K562 (cell line): ENCODE measurements around the gene RRAS. TPM values are rescaled to one million over a fixed set of nuclear protein-coding genes. Genes with fewer than 3 reads are reported as not detected.

ENCODE experiments used
- CAMTA2 ChIP-seq: fragments of 250-450 bp; sonication (Bioruptor Pico); conservative IDR thresholded peaks from 2 replicates; pipeline ENCODE4 v1.5.1; 2022
- HDAC1 ChIP-seq, 2 experiments: fragments of 450-650 bp; IDR thresholded peaks; 2 replicates each; pipeline ENCODE4 v1.6.1; 2016 to 2017; ENCODE audit warnings: inconsistent platforms in 1 of 2, mild to moderate bottlenecking in 1 of 2, moderate library complexity in 1 of 2
- LARP7 ChIP-seq: fragments of 450-650 bp; IDR thresholded peaks from 2 replicates; pipeline ENCODE4 v1.6.1; 2016
- MBD1 ChIP-seq: fragments of 250-450 bp; sonication (Bioruptor Pico); IDR thresholded peaks from 2 replicates; pipeline ENCODE4 v1.8.0; 2022; ENCODE audit warnings: inconsistent platforms
- MCM7 ChIP-seq, 2 experiments: fragments of 450-650 bp; IDR thresholded peaks; 2 replicates each; pipeline ENCODE4 v1.6.1; 2016 to 2018
- RFX1 ChIP-seq: fragments of 450-650 bp; IDR thresholded peaks from 2 replicates; pipeline ENCODE4 v1.6.1; 2016; ENCODE audit warnings: mild to moderate bottlenecking, moderate library complexity
- SMAD3 ChIP-seq: fragments of 450-650 bp; formaldehyde crosslinking; conservative IDR thresholded peaks from 2 replicates; pipeline ENCODE4 v1.4.0; 2020; ENCODE audit warnings: mild to moderate bottlenecking
- SP2 ChIP-seq: IDR thresholded peaks from 2 replicates; pipeline ENCODE4 v1.6.1; 2011; ENCODE audit warnings: mild to moderate bottlenecking, low read depth, low read length, moderate library complexity; ENCODE audit not compliant: poor library complexity, severe bottlenecking; ENCODE audit errors: extremely low read depth
- ZBTB11 ChIP-seq, 3 experiments: fragments of 200-800 bp in 1 of 3; fragments of 250-450 bp in 1 of 3; fragments of 450-650 bp in 1 of 3; sonication (Bioruptor Pico) in 1 of 3; sonication (Bioruptor generic) in 1 of 3; formaldehyde crosslinking in 1 of 3; IDR thresholded peaks; 2 replicates each; pipeline versions ENCODE4 v1.6.1 to v1.8.0; 2016 to 2022; ENCODE audit warnings: mild to moderate bottlenecking in 2 of 3, missing genetic modification characterization in 2 of 3, missing compliant biosample characterization in 1 of 3, moderate library complexity in 1 of 3
- polyA plus RNA-seq, 8 experiments: library from polyadenylated mRNA; depleted of rRNA in 4 of 8; stranded (reverse) in 5 of 8; unstranded in 3 of 8; fragments of >200 nt; fragmentation: Nextera tagmentation in 2 of 8; fragmentation: Illumina TruSeq in 1 of 8; extraction: Ambion mirVana in 2 of 8; extraction: Trizol in 1 of 8; gene quantifications; 2 replicates each; pipeline versions ENCODE4 v1.2.1 to v1.2.3, GENCODE V29; 2011 to 2014; ENCODE audit warnings: inconsistent platforms in 1 of 8, missing spikeins in 1 of 8
- total RNA-seq, 7 experiments: library from RNA; depleted of rRNA in 6 of 7; stranded (reverse); fragments of >200 nt in 6 of 7; fragmentation: Illumina TruSeq in 2 of 7; extraction: Trizol in 2 of 7; gene quantifications; 2 replicates each; pipeline versions ENCODE4 v1.2.1 to v1.2.3, GENCODE V29; 2011 to 2021; ENCODE audit warnings: low replicate concordance in 1 of 7
- TF ChIP-seq, protein P1 (sequence below): fragments of 150-350 bp; conservative IDR thresholded peaks from 2 replicates; pipeline ENCODE4 v1.6.1; 2014; ENCODE audit warnings: low read length
- TF ChIP-seq, protein P2 (sequence below): fragments of 450-650 bp; formaldehyde crosslinking; IDR thresholded peaks from 2 replicates; pipeline ENCODE4 v1.4.0; 2020; ENCODE audit warnings: mild to moderate bottlenecking, mixed read lengths
- TF ChIP-seq, protein P3 (sequence below): sonication (generic); formaldehyde crosslinking; IDR thresholded peaks from 2 replicates; pipeline ENCODE4 v1.9.0; 2022; ENCODE audit warnings: mild to moderate bottlenecking, missing genetic modification reagents
- TF ChIP-seq, protein P4 (sequence below), 2 experiments: IDR thresholded peaks; 2 replicates each; pipeline ENCODE4 v1.6.1; 2011; ENCODE audit warnings: borderline replicate concordance in 1 of 2, control low read depth in 1 of 2, low read depth in 1 of 2, low read length in 1 of 2, mild to moderate bottlenecking in 1 of 2, mixed read lengths in 1 of 2, moderate library complexity in 1 of 2; ENCODE audit not compliant: insufficient read depth in 1 of 2, insufficient read length in 1 of 2, poor library complexity in 1 of 2, severe bottlenecking in 1 of 2; ENCODE audit errors: extremely low read depth in 1 of 2

The RRAS gene
- total and polyA plus RNA-seq, 9 of the 15 experiments (the other 6 are each of a cell fraction or from before 2014, with no cell fraction given) = 0.70 to 17.3 (median 8.2) TPM

GRCh38 chr19:49640113-49640898, at the start of gene RRAS (continued):
- TF ChIP-seq, protein P1, sequence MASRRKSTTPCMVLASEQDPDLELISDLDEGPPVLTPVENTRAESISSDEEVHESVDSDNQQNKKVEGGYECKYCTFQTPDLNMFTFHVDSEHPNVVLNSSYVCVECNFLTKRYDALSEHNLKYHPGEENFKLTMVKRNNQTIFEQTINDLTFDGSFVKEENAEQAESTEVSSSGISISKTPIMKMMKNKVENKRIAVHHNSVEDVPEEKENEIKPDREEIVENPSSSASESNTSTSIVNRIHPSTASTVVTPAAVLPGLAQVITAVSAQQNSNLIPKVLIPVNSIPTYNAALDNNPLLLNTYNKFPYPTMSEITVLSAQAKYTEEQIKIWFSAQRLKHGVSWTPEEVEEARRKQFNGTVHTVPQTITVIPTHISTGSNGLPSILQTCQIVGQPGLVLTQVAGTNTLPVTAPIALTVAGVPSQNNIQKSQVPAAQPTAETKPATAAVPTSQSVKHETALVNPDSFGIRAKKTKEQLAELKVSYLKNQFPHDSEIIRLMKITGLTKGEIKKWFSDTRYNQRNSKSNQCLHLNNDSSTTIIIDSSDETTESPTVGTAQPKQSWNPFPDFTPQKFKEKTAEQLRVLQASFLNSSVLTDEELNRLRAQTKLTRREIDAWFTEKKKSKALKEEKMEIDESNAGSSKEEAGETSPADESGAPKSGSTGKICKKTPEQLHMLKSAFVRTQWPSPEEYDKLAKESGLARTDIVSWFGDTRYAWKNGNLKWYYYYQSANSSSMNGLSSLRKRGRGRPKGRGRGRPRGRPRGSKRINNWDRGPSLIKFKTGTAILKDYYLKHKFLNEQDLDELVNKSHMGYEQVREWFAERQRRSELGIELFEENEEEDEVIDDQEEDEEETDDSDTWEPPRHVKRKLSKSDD = no peak
- no peak for TF ChIP-seq MCM7 (IDR thresholded peaks at IDR 0.05)
- TF ChIP-seq SMAD3 (CRISPR knock-in tag) = no peak
- no peak for TF ChIP-seq LARP7
- no peak for TF ChIP-seq MBD1
- TF ChIP-seq SP2 = no peak
- no peak for TF ChIP-seq RFX1
- TF ChIP-seq CAMTA2 (CRISPR knock-in tag) = no peak
- TF ChIP-seq, protein P2, sequence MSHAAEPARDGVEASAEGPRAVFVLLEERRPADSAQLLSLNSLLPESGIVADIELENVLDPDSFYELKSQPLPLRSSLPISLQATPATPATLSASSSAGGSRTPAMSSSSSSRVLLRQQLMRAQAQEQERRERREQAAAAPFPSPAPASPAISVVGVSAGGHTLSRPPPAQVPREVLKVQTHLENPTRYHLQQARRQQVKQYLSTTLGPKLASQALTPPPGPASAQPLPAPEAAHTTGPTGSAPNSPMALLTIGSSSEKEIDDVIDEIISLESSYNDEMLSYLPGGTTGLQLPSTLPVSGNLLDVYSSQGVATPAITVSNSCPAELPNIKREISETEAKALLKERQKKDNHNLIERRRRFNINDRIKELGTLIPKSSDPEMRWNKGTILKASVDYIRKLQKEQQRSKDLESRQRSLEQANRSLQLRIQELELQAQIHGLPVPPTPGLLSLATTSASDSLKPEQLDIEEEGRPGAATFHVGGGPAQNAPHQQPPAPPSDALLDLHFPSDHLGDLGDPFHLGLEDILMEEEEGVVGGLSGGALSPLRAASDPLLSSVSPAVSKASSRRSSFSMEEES (CRISPR knock-in tag) = no peak
- TF ChIP-seq, protein P3, sequence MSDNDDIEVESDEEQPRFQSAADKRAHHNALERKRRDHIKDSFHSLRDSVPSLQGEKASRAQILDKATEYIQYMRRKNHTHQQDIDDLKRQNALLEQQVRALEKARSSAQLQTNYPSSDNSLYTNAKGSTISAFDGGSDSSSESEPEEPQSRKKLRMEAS (CRISPR knock-in tag) = peak; percentile 67
- TF ChIP-seq, protein P4, sequence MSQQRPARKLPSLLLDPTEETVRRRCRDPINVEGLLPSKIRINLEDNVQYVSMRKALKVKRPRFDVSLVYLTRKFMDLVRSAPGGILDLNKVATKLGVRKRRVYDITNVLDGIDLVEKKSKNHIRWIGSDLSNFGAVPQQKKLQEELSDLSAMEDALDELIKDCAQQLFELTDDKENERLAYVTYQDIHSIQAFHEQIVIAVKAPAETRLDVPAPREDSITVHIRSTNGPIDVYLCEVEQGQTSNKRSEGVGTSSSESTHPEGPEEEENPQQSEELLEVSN (IDR thresholded peaks at IDR 0.05; ENCODE audit: borderline replicate concordance in 1 of 2, extremely low read depth in 1 of 2, insufficient read depth in 1 of 2, insufficient read length in 1 of 2, low read depth in 1 of 2, low read length in 1 of 2, poor library complexity in 1 of 2, severe bottlenecking in 1 of 2) = peak in 1 of 2 experiments; percentile 43
- TF ChIP-seq HDAC1 (IDR thresholded peaks at IDR 0.05) = peak in 1 of 2 experiments; percentile 85; a peak in 2 of 4 replicates
- TF ChIP-seq ZBTB11 (CRISPR knock-in tag; IDR thresholded peaks at IDR 0.05) = peak in 1 of 3 experiments; percentile 84; a peak in 2 of 6 replicates
